ENCODE measurements around the gene MYH14. TPM values are rescaled to one million over a fixed set of nuclear protein-coding genes. Genes with fewer than 3 reads are reported as not detected.

MYH14 gene
- total RNA-seq, 2 donors from 2014 or later: 2.6 to 11.1 TPM

- Histone ChIP-seq H3K4me3 (no peak overlapping the region), H3K27ac (no peak overlapping the region), H3K9me3 (no peaks in the 10 kb centered on the region), H3K27me3 (replicated peaks; ENCODE audit: insufficient read depth) (no peaks in the 10 kb centered on the region), H3K4me1 (ENCODE audit: control insufficient read depth in 1 of 2, low read depth in 2 of 2) (no peaks in the 10 kb centered on the region), H3K36me3 (no peaks in the 10 kb centered on the region)
- TF ChIP-seq CTCF (IDR thresholded peaks at IDR 0.05): no peak
- no peak for DNase-seq (ENCODE audit: low spot score)
- ATAC-seq (ENCODE audit: insufficient number of reproducible peaks, low FRiP score, low read depth): no peak
Measured at GRCh38 chr19:50261446-50261970, 58.1 kb downstream of the MYH14 start.

- no peak for TF ChIP-seq CTCF (IDR thresholded peaks at IDR 0.05)
- Histone ChIP-seq H3K27ac (no peak overlapping the region), H3K4me3 (no peak overlapping the region), H3K27me3 (replicated peaks; ENCODE audit: insufficient read depth) (no peaks in the 10 kb centered on the region), H3K9me3 (no peaks in the 10 kb centered on the region), H3K4me1 (ENCODE audit: control insufficient read depth in 1 of 2, low read depth in 2 of 2) (no peaks in the 10 kb centered on the region), H3K36me3 (no peaks in the 10 kb centered on the region)
- no peak for ATAC-seq (ENCODE audit: insufficient number of reproducible peaks, low FRiP score, low read depth)
- no peak for DNase-seq (ENCODE audit: low spot score)
Measured at GRCh38 chr19:50263176-50263575, 59.8 kb downstream of the MYH14 start.

GRCh38 chr19:50264483-50265186 lies 61.2 kb downstream of the MYH14 start:
- TF ChIP-seq CTCF (IDR thresholded peaks at IDR 0.05): no peak
- DNase-seq (ENCODE audit: low spot score) (no peak), ATAC-seq (ENCODE audit: insufficient number of reproducible peaks, low FRiP score, low read depth) (no peak)
- Histone ChIP-seq H3K27me3 (replicated peaks; ENCODE audit: insufficient read depth) (no peaks in the 10 kb centered on the region), H3K36me3 (no peaks in the 10 kb centered on the region), H3K9me3 (no peaks in the 10 kb centered on the region), H3K4me3 (no peak overlapping the region), H3K4me1 (ENCODE audit: control insufficient read depth in 1 of 2, low read depth in 2 of 2) (no peaks in the 10 kb centered on the region), H3K27ac (no peak overlapping the region)

GRCh38 chr19:50266041-50266440 lies 62.6 kb downstream of the MYH14 start:
- Histone ChIP-seq H3K4me3 (no peak overlapping the region), H3K9me3 (no peaks in the 10 kb centered on the region), H3K36me3 (no peaks in the 10 kb centered on the region), H3K27me3 (replicated peaks; ENCODE audit: insufficient read depth) (no peaks in the 10 kb centered on the region), H3K27ac (no peak overlapping the region), H3K4me1 (ENCODE audit: control insufficient read depth in 1 of 2, low read depth in 2 of 2) (no peaks in the 10 kb centered on the region)
- ATAC-seq (ENCODE audit: insufficient number of reproducible peaks, low FRiP score, low read depth): no peak
- no peak for DNase-seq (ENCODE audit: low spot score)
- no peak for TF ChIP-seq CTCF (IDR thresholded peaks at IDR 0.05)

- Histone ChIP-seq H3K36me3 (no peaks in the 10 kb centered on the region), H3K4me3 (no peak overlapping the region), H3K4me1 (ENCODE audit: control insufficient read depth in 1 of 2, low read depth in 2 of 2) (no peaks in the 10 kb centered on the region), H3K9me3 (no peaks in the 10 kb centered on the region), H3K27me3 (replicated peaks; ENCODE audit: insufficient read depth) (no peaks in the 10 kb centered on the region), H3K27ac (no peak overlapping the region)
- TF ChIP-seq CTCF (IDR thresholded peaks at IDR 0.05): no peak
- ATAC-seq (ENCODE audit: insufficient number of reproducible peaks, low FRiP score, low read depth) (no peak), DNase-seq (ENCODE audit: low spot score) (no peak)
Measured at GRCh38 chr19:50266896-50267295, 63.5 kb downstream of the MYH14 start.
